DLD1 (cell line): ENCODE results near the gene ASGR1.

ENCODE experiments used
- in situ Hi-C: cut with HindIII; loops from 2 replicates; pipeline ENCODE4 v1.10.0; 2017; ENCODE audit warnings: low sequenced_read_pairs

ASGR1 gene

DNA sequence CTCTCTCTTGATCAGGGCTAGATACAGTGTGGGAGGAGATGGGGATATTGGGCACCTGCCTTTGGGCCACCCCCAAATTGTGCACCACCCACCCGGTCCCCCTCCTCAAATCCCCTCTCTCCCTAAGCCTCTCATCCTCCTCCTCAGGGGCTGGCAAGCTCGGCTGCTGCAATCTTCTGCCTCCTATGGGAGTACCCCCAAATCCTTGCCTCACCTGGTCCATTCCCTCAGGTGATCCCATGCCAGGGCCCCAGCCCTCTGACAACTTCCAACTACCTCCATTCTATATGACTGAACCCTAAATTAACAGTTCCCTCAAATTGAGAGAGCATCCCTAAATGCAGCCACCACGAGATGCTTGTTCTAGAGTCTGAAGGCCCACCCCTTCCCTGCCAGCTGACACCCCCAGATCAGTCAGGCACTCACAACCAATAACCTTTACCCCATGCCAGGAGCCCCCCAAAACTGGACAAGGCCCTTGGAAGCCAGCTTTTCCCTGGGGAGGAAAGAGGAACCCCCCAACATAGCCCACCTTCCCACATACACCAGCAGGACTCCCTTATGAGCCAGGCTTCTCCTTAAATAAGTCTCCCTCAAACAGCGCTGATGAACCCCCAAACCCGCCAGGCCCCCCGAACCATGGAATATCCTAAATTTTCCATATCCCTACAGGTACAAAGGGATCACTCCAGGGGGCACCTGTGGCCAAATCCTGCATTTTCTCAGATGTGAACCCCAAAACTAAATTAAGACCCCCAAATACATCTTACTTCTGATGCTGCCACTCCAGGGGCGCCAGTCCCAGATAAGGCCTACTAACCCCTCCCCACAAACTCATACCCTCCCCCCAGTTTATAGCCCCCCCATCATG is 37.3 kb upstream of the ASGR1 start:
- in situ Hi-C loops = no loop called here

DNA sequence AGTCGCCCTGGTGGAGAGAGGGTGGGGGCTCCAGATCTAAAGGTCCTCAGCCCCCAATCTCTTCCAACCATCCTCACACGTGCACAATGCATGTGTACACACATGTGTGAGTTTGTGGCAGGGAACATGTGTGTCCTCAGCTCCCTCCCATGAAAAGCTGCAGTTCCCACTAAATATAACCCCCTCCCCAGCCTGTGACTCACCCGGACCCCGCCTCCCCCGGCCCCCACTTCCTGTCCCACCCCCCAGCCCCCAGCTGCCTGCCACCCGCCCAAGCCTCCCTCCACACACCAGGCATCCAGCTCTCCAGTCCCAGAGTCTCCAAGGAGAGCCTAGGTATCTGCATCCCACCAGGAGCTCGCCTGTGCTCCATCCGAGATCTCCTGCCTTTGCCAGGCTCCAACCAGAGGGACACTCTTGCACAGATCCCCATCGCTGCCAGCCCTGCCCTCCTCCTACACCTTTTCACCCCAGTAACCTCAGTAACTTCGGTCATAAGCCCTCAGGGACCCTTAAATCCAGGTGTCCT is 36.5 kb upstream of the ASGR1 start:
- in situ Hi-C loops = no loop called here

DNA sequence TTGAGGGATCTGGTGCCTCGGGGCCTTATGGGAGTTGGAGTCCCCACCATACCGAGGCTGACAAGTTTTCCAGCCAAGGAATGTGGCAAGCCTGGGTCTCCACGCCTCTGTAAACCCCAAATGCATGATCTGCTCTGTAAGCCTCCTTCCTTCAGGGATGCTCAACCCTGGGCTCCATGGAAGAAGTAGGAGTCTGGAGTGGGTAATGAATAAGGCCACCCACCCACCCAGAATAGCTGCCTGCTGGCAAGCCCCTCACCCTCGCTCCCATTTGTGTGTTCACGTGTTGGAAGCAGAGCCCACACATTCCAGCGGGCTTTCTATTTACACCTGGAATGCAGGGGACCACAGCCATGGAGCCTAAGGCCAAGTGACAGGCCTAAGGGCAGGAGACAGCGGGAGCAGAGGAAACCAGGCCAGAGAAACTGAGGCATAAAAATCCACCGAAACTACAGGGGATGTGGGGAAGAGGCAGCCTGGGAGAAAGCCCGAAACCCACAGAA is 36.0 kb upstream of the ASGR1 start:
- in situ Hi-C loops = no loop called here

DNA sequence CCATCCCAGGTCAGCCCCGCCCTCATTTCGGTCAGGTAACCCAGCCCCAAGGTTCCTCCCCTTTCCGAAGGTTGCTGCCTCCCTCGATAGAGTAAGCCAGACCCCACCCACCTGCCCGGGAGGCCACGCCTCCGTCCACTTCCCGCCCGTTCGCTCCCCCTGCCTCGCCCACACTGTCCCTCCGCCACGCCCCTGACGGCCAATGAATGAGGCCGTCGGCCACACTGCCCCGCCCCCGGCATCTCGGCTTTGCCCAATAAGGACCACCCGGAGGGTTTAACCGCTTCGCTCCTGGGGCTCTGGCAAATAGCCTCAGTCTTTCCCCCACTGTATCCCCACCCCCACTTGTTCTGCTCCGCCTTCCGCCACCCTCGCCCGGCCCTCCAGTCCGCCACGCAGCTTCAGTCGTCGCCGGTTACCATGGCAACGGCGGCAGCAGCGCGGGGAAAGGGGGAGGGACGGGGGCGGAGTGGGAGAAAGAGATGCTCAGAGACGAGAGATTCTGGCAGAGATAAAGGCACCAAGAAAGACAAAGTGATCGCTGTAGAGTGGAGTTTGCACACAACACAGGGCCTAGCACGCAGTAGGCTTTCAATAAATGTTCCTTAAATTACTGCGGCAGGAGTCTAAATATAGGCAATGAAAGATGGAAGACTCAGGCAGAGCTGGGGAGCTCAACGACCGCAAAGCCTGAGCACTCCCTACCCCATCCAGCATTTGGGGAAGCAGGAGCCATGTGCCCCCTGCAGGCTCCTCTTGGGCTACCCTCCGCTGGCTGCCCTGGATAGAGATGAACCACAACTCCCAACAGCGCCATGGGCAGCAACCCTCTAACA is 35.3 kb upstream of the ASGR1 start:
- in situ Hi-C loops = no loop called here

DNA sequence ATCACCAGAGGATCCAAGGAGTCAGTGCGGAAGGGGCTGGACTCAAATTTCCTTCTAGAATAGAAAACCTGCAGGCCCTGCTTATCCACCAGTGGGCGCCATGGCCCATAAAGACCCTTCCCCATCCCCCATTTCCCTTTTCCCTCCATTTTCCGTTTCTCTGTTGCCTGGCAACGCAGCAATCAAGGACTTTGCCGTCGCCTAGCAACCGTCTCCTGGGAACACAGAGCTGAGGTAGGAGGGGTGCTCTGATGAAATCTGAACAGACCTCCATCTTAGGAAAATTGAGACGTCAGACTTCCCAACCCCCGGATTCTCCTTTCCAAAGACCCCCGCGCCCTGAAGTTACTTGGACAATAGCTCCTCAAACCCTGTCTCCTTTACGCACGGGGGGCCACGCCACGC is 34.7 kb upstream of the ASGR1 start:
- in situ Hi-C loops = no loop called here

DNA sequence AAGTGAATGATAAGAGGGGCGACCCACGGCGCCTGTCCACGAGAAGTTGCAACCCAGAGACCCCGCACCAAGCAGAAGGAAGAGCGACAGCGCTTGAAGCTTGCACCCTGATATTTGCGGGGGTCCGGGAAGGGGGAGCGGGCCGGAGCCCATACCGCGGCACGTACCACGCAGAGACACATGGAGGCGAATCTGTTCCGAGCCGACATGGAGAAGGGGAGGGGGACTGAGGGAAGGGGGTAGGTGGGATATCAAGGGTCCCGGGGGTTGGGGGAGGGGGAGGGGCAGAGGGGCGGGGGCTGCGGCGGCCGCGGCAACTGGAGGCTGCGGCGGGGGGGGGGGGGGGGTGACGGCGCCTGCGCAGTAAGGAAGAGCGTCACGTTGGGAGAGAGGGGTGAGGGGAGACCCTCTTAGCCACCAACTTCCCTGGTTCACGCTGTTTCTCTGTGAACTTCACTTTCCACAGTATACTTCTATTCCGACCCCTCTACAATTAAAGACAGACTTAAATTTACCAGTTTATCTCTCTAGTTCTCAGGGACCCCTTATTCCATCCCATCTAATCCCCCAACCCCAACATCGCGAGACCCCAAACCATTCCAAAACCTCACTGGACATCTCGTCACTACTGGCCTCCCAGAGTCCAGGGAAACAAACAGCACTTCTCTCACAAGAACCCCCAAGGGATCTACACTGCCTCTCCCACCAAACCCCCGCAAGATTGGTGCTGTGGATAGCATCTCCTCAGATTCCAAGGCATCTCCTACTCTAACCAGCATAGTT is 32.5 kb upstream of the ASGR1 start:
- in situ Hi-C loops = no loop called here

DNA sequence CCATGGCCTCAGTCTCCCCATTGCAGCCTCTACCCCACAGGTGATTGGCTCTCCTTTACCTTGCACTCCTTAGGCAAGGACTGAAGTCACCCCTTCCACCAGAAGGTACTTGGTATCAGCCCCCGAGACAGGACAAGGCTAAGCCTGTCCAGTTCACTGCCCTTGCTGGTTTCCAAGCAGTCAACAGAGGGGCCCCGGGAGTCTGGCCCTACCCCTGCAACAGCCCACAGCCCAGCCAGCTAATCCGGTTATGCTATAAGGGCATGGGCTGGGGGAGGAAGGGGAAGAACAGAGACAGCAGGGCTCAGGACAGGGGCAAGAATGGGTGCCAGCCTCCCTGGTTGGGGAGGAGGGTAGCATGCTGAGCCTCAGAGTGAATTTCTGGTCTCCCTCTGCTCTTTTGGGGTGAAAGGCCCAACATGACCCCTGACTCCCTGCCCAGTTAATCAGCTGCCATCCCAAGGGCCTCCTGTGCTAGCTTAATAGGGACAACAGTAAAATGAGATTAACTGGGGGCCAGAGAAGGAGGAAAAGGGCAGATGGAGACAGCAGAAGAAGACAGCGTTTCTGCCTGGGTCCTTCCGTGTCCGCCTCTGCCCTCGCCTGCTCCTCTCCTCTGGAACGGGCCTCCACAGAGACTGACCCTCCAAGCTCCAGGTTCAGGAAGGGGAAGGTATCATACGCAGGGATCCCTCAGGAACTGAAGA is 29.7 kb upstream of the ASGR1 start:
- in situ Hi-C loops = no loop called here

DNA sequence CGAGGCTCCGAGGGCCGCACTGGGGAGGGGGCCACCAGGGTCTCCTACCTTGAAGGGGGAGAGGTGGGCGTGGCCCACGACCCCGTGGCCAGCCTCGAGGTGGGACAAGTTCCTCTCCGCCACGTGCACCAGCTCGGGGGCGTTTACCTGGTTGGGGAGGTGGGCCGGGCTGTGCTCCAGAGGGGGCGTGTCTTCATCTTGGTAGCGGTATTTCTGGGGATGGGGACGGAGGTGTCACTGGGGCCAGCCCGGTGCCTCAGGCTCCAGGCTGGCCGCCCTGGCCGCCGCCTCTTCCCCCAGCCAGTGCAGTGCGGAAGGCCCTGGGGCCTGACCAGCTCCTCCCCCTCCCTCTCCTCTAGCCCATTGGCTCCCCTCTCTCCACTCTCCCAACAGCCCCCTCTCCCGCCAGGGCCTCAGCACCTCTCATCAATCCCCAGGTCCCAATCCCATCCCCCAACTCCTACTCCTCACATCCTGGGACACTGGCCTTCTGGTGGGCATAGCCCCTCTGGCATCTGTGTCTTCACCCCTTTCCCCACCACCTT is 28.9 kb upstream of the ASGR1 start:
- in situ Hi-C loops = no loop called here

DNA sequence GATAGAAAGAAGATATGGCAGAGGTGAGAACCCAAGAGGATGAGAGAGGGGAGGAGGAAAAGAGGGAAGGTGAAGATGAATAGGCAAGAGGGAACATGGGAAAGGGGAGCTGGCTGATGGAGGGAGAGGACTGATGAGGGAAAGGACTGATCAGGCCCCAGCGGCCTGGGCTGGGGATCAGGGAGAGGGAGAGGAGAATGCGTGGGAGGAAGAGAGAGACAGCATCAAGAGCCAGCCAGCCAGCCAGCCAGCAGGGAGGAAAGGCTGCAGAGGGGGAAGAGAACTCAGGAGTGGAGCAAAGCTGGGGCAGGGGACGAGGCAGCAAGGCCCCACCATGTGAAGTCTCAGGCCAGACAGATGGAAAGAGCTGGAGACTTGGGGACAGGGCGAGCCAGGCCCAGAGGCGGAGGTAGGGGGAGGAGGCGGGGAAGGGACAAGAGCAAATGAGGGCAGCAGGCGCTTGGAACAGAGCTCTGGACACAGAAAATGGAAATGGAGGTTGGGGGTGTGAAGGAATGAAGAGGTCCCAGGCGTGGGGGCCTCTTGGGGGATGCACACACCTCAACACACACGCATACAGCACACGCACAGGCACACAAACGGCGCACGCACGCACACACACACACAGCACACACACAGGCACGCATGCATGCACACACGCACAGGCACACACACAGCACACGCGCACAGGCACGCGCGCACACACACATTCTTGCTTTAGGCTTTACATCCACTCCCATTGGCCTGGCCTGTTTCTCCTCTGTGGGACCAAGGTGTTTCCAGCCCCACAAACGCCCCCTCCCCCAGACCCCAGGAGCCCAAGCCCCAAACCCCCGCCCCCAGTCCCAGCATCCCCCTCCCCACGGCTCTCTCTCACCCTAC is 28.2 kb upstream of the ASGR1 start:
- in situ Hi-C loops = no loop called here

DNA sequence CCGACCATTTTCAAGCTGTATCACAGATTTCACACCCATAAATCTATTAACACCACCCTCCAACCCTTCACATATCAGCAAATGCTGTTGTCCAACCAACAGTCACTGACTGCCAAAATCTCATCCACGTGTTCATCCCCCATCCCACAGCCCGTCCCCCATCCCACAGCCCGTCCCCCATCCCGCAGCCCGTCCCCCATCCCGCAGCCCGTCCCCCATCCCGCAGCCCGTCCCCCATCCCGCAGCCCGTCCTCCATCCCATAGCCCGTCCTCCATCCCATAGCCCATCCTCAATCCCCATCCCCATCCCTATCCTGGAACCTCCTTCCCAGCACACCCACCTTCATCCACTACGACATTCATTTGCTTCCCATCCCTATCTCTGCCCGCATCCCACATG is 26.4 kb upstream of the ASGR1 start:
- in situ Hi-C loops = no loop called here

DNA sequence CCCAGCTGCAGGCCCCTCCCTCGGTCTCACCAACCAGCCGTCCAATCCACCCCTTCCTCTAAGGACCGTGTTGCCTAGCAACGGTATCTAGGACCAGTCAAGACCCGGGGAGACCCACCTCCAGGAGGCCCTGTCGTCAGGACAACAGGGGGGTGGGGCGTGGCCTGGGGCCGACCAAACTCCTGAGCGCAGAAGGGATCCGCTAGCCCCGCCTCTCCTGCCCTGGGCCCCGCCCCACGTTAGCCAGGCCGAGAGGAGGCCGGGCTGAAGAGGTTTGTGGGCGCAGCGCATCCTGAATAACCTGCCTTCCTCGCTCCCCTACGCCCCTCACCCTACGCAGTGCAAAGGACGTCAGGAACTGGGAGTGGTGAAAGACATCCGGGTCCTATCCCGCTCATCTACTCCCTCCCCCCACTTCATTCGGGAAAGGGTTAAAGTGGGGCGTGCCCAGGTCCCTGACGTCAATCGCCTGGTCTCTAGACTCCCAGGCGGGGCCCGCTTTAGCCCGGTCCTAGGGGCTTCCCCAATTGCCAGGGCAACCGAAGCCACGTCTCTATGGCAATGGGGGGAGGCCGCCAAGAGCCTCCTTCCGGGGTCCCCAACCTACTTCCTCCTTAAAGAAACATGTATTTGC is 25.8 kb upstream of the ASGR1 start:
- in situ Hi-C loops = no loop called here

DNA sequence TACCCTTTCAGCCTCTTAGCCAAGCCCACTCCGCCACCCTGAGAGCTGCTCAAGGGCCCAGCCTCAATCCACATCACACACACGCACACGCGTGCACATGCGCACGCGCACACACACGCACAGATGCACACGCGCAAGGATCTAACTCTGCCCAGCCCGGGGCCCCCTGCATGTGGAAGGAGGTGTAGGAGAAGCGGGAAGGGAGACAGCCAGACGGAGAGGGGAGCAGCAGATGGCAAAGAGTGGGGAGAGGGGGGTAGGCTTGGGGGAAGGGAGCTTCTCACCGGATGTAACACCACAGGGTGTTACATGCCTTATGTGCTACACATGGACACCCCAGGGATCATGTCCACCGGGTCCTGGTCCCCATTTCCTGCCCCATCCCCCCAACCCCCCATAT is 25.2 kb upstream of the ASGR1 start:
- in situ Hi-C loops = no loop called here

DNA sequence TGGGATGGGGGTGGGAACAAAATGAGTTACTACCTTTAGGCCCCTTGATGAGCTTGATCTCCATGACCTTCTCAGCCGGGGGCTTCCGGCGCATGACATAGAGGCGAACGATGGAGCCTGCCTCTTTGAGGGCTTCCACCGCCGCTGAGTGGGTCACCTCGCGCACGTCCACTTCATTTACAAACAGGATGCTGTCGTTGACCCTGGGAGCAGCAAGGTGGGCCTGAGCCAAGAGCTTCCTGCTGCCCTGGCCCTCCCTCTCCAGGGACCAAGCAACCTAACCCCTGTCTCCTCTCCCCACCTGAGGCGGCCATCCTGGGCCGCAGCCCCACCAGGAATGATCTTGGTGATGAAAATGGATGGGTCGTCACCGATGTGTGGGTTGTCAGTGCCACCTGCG is 24.2 kb upstream of the ASGR1 start:
- in situ Hi-C loops = no loop called here

DNA sequence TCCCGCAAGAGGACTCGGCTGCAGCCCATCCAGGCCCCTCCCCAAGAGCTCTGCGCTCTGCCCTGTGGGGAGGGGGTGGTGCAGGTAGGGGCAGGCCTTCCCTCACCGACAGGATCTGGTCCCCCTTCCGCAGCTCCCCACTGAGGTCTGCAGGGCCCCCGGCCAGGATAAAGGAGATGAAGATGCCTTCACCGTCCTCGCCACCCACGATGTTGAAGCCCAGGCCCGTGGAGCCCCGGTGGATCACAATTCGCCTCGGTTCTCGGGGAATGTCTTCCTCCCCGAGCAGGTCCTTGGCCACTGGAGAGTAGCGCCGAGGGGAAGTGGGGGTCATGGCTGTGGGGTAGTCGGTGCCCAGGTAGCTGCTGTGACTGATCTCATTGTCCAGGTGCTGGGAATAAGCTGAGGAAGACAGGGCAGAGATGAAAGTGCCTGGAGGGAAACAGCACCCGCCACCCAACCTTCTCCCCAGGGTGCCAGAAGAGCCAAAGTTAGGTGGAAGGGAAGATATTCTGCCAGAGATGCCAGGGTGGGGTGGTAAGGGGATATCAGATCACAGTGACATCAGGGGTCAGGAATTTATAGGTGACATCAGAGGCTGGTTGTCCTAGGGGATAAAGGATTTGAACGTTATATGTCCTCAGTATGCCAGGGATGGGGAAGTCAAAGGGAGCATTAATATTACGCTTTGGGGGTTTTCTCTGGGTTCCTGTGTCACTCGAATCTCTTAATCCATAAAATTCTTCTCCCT is 17.7 kb upstream of the ASGR1 start:
- in situ Hi-C loops = no loop called here

DNA sequence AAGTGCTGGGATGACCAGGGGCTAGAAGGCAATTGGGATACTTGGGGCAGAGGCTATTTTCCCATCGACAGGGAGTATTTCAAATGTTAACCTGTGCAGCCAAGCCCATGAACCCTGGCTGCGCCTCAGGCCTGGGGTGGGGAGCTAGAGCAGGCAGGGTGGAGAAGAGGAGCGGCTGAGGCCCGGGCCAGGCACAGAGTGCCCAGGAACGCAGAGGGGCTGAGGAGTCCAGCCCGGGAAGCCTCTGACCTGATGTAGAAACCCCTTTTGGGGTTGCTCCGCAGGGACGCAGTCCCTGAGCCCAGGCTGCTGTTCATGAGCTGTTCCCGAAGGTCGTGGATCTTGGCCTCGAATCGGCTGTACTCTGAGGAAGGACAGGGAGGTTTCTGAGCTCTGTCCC is 16.8 kb upstream of the ASGR1 start:
- in situ Hi-C loops = no loop called here

DNA sequence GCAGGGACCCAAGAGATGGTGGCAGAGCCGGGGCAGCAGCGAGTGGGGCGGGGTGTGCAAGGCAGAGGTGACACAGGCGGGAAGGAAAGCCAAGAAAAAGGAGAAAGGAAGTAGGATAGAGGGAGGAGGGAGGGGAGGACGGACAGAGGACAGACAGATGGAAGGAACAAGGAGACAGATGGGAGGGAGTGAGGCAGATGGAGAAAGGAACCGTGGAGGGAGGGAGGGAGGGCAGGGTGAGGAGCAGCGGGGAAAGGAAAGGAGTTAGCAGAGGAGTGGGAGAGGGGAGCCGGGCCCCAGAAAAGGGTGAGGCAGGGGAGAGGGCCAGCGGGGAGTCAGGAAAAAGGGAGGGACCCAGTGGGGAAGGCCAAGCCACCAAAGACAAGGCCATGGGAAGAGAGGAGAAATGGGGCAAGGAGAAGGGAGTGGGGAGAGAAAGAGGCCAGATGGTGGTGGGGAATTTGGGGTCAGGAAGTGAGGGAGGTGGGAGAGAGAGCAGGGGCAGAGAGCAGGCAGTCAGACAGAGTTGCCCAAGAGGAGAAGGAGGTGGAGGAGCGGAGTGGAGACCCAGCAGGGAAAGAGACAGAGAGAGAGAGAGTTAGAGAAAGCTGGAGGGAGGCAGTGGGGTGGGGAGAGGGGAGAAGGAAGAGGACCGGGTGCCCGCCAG is 13.2 kb upstream of the ASGR1 start:
- in situ Hi-C loops = no loop called here

DNA sequence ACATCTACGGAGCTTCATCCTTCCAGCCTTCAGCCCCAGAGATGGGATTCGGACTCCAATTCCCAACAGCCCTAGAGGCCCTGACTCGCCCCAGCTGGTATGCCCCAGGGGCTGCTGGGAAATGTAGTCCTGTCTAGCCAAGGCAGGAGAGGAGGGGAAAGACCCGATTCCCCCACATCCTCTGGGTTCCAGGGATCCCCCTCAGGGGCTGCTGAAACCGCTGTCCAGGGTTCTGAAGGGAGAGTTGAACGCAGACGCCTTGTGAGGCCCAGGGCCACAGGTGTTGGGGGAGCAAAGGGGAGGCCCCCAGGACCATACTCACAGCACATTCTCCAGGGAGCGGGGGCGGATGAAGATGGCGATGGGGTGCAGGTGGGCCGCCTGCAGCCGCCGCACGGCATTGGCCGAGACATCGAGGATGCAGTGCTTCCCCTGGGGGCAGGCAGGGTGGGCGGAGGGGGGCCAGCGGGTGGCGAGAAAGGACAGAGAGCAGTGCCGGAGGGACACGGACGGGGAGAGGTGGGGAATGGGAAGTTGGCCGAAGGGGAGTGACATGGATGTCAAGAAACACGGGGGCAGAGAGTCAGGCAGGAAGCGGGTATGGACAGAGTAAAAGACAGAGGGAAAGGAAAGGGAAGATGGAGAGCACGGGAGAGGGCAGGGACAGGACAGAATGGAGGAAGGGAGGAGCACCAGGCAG is 12.6 kb upstream of the ASGR1 start:
- in situ Hi-C loops = no loop called here
